CD4-positive, alpha-beta T cell (primary cell): ENCODE data around the gene SPAG9. TPM values are rescaled to one million over a fixed set of nuclear protein-coding genes. Genes with fewer than 3 reads are reported as not detected.
"Not testable (repeated sequence)": the region's sequence is repeated elsewhere in the genome, so short reads cannot be mapped to it uniquely, and the experiment has no call there.

ENCODE experiments used
- ATAC-seq: fragments of 200-7000 bp; cut with Tn5 transposase; one replicate; pipeline ENCODE4 v1.10.0; 2022; ENCODE audit warnings: mild to moderate bottlenecking; ENCODE audit not compliant: poor library complexity
- CTCF ChIA-PET: fragments of 350-600 bp; sonication (Branson Sonifier 250); formaldehyde crosslinking; loops from one replicate; lab custom pipeline; 2021; ENCODE audit warnings: antibody characterized with exemption, inconsistent platforms; lab: Charles Lee
- POLR2A ChIA-PET: fragments of 350-600 bp; sonication (Branson Sonifier 250); formaldehyde crosslinking; loops from one replicate; lab custom pipeline; 2021; ENCODE audit warnings: antibody characterized with exemption, inconsistent platforms; lab: Charles Lee
- DNase-seq, 14 experiments: peaks; one replicate each; pipeline ENCODE4 v3.0.0-alpha.2; 2013 to 2020; ENCODE audit warnings: mixed read lengths in 2 of 14
- H3K27ac ChIP-seq, 2 donors: one replicate each; pipeline versions ENCODE4 v1.5.1 to v1.7.0; 2013; ENCODE audit warnings: low read length in 2 of 2, low read depth in 1 of 2, mild to moderate bottlenecking in 1 of 2
- H3K27me3 ChIP-seq, 2 experiments: 1 replicate in 1 of 2; 2 replicates in 1 of 2; pipeline versions ENCODE4 v1.6.1 to v1.7.0; 2013; ENCODE audit warnings: low read length in 2 of 2, control low read depth in 1 of 2, mild to moderate bottlenecking in 1 of 2, moderate library complexity in 1 of 2; ENCODE audit not compliant: insufficient read depth in 2 of 2, control insufficient read depth in 1 of 2
- H3K36me3 ChIP-seq: one replicate; pipeline ENCODE4 v1.6.1; 2013; ENCODE audit warnings: low read length, control low read depth; ENCODE audit not compliant: insufficient read depth
- H3K4me1 ChIP-seq: one replicate; pipeline ENCODE4 v1.6.1; 2013; ENCODE audit warnings: low read length, control low read depth; ENCODE audit not compliant: insufficient read depth
- H3K4me3 ChIP-seq: one replicate; pipeline ENCODE4 v1.5.1; 2013; ENCODE audit warnings: mild to moderate bottlenecking, low read length, moderate library complexity
- H3K9me3 ChIP-seq, 2 experiments: 1 replicate in 1 of 2; 2 replicates in 1 of 2; pipeline versions ENCODE4 v1.6.1 to v1.7.0; 2013; ENCODE audit warnings: low read length in 2 of 2, mild to moderate bottlenecking in 2 of 2, control low read depth in 1 of 2, moderate library complexity in 1 of 2; ENCODE audit not compliant: control insufficient read depth in 1 of 2, insufficient read depth in 1 of 2
- H3K27ac Mint-ChIP-seq: one replicate; pipeline ENCODE4 v1.8.0; 2020; ENCODE audit warnings: mixed read lengths
- H3K27me3 Mint-ChIP-seq: one replicate; pipeline ENCODE4 v1.8.0; 2021; ENCODE audit warnings: mixed read lengths
- H3K36me3 Mint-ChIP-seq: one replicate; pipeline ENCODE4 v1.8.0; 2021; ENCODE audit warnings: low read depth, mixed read lengths
- H3K4me1 Mint-ChIP-seq: one replicate; pipeline ENCODE4 v1.8.0; 2021; ENCODE audit warnings: low read depth, mixed read lengths
- H3K4me3 Mint-ChIP-seq: one replicate; pipeline ENCODE4 v1.8.0; 2020; ENCODE audit warnings: mild to moderate bottlenecking, mixed read lengths
- H3K9me3 Mint-ChIP-seq: one replicate; pipeline ENCODE4 v1.8.0; 2020; ENCODE audit warnings: mixed read lengths
- intact Hi-C, 2 experiments: fragments of 100-400 bp; cut with DNase I in 1 of 2; cut with micrococcal nuclease in 1 of 2; formaldehyde crosslinking; loops; one replicate each; pipeline versions ENCODE4 v1.15.1 to v1.9.0; 2023 to 2025; cut with DNase I, micrococcal nuclease
- total RNA-seq, 174 experiments: library from RNA in 2 of 174; stranded (reverse) in 2 of 174; gene quantifications; one replicate each; pipeline ENCODE4 v1.2.3 and lab custom pipeline; 2021 to 2026
- TF ChIP-seq, protein P1 (sequence below): fragments of 200-600 bp; IDR thresholded peaks from one replicate; pipeline ENCODE4 v1.8.0; 2022; ENCODE audit warnings: antibody characterized with exemption, mild to moderate bottlenecking

SPAG9 gene
- total RNA-seq, 2 experiments from 2014 or later: 60.2 to 64.6 TPM

DNA sequence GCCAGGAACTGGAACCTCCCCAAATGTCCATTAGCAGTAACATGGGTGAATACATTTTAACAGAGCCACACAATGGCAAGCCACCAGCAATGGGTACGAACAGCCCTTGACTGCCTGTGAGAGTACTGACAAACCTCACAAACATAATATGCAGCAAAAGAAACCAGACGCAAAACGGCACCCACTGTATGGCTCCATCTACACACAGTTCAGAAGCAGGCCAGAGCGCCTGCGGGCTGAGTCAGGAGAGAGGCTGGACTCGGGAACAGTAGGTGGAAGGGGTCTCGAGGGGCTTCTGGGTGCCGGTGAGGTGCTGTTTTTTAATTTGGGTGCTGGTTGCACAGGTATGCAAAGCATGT lies 177.1 kb downstream of the SPAG9 start:
- peak; percentile 8 for ATAC-seq

DNA sequence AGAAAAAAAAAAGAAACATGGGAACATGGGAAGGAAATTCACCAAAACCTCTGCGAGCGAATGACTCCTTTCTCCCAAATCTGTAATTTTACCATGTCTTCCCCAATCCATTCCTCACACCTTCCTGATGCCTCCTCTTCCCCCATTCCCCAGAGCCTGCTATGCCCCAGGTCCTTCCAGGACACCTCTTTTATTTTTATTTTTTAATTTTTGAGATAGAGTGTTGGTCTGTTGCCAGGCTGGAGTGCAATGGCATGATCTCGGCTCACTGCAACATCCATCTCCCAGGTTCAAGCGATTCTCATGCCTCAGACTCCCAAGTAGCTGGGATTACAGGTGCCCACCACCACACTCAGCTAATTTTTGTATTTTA lies 179.0 kb downstream of the SPAG9 start:
- Mint-ChIP-seq H3K4me1 (peaks cover 44% of the 10 kb centered on the region), H3K27ac (peak overlapping the region; percentile 85)
- H3K36me3 ChIP-seq, CTCF ChIA-PET, H3K27me3 Mint-ChIP-seq, H3K9me3 ChIP-seq, ATAC-seq, H3K27ac ChIP-seq, H3K9me3 Mint-ChIP-seq, DNase-seq, intact Hi-C loops, H3K4me3 Mint-ChIP-seq, H3K36me3 Mint-ChIP-seq, H3K27me3 ChIP-seq, H3K4me3 ChIP-seq: not testable (repeated sequence)
- H3K4me1 ChIP-seq: peaks cover 55% of the 10 kb centered on the region
- POLR2A ChIA-PET: interaction anchor here (8.4 kb wide), 1 partner anchor 76 kb away, joined by 211 read pairs; the partner anchor contains the start of gene TOB1

More for the DNA sequence above, 177.1 kb downstream of the SPAG9 start:
- CTCF ChIA-PET: interaction anchor here (1.0 to 2.4 kb wide), 3 partner anchors 78 to 91 kb away, joined by 5 to 12 read pairs (median 6); no protein-coding TSS in a partner anchor
- intact Hi-C loops: no loop called here
- H3K9me3 ChIP-seq: no peaks in the 10 kb centered on the region
- H3K27ac Mint-ChIP-seq: peak overlapping the region; percentile 85
- no peaks in the 10 kb centered on the region for H3K27me3 Mint-ChIP-seq
- peak overlapping the region; percentile 68 to 77 for H3K27ac ChIP-seq
- TF ChIP-seq, protein P1, sequence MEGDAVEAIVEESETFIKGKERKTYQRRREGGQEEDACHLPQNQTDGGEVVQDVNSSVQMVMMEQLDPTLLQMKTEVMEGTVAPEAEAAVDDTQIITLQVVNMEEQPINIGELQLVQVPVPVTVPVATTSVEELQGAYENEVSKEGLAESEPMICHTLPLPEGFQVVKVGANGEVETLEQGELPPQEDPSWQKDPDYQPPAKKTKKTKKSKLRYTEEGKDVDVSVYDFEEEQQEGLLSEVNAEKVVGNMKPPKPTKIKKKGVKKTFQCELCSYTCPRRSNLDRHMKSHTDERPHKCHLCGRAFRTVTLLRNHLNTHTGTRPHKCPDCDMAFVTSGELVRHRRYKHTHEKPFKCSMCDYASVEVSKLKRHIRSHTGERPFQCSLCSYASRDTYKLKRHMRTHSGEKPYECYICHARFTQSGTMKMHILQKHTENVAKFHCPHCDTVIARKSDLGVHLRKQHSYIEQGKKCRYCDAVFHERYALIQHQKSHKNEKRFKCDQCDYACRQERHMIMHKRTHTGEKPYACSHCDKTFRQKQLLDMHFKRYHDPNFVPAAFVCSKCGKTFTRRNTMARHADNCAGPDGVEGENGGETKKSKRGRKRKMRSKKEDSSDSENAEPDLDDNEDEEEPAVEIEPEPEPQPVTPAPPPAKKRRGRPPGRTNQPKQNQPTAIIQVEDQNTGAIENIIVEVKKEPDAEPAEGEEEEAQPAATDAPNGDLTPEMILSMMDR: no peak
- DNase-seq: peak in 2 of 14 experiments; percentile 30 to 32
- POLR2A ChIA-PET: interaction anchor here (1.8 to 8.4 kb wide), 8 partner anchors 13 to 91 kb away, joined by 5 to 211 read pairs (median 17); partner anchors contain the start of gene TOB1
- H3K36me3 Mint-ChIP-seq: no peaks in the 10 kb centered on the region
- no peaks in the 10 kb centered on the region for H3K36me3 ChIP-seq
- no peaks in the 10 kb centered on the region for H3K9me3 Mint-ChIP-seq
- peak overlapping the region; percentile 65 for H3K4me3 ChIP-seq
- peaks cover 57% of the 10 kb centered on the region for H3K4me1 Mint-ChIP-seq
- H3K27me3 ChIP-seq: no peaks in the 10 kb centered on the region
- H3K4me3 Mint-ChIP-seq: peak overlapping the region; percentile 83
- H3K4me1 ChIP-seq: peaks cover 62% of the 10 kb centered on the region

DNA sequence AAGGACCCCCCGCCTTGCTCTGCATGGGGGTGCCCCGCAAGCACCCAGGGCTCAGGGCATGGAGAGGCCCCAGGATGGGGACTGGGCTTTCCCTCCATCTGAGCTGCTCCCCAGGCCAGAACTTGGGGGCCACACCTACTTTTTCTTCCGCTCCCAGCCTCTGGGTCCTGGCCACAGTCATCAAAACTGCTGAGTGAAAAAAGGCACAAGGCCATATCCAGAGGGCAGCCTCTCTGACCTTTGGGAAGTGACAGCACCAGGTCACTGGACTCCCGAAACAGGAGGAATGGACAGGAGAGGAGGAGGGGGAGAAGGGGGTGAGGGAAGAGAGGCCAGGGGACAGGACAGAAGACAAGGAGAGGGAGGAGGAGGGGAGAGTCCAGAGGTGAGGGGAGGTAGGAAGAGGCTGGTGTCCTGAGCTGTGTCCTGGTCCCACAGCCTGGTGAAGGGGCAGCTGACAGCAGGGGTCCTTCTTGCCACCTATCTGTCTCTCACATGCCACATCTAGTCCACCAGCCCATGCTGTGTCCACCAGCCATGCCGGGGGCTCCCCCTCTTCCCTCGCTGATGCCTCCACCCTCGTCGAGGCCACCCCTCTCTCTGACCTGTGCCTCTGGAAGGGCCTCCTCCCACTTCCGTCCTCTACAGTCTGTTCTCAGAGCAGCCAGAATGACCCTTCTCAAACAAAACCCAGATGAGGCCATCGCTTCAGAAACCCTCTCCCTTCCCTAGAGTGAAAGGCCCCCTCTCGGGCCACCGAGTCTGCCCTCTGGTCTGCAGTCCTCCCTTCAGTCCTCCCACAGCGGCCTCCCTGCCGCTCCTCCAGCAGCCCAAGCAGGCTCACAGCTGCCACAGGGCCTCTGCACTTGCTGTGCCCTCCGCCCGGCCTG lies 180.6 kb downstream of the SPAG9 start:
- intact Hi-C loops: no loop called here
- TF ChIP-seq, protein P1: no peak

More for the DNA sequence above, 180.6 kb downstream of the SPAG9 start:
- H3K27me3 Mint-ChIP-seq: no peaks in the 10 kb centered on the region
- Histone ChIP-seq H3K36me3 (no peaks in the 10 kb centered on the region), H3K27ac (no peak overlapping the region), H3K27me3 (no peaks in the 10 kb centered on the region), H3K9me3 (no peaks in the 10 kb centered on the region), H3K4me3 (no peak overlapping the region), H3K4me1 (peaks cover 43% of the 10 kb centered on the region)
- POLR2A ChIA-PET: interaction anchor here (0.9 to 8.4 kb wide), 2 partner anchors 9 to 75 kb away, joined by 5 to 211 read pairs; partner anchors contain the start of gene TOB1
- H3K36me3 Mint-ChIP-seq: no peaks in the 10 kb centered on the region
- H3K4me1 Mint-ChIP-seq: peaks cover 33% of the 10 kb centered on the region
- H3K9me3 Mint-ChIP-seq: no peaks in the 10 kb centered on the region
- CTCF ChIA-PET: no interaction called here
- H3K27ac Mint-ChIP-seq: no peak overlapping the region
- ATAC-seq: no peak
- no peak overlapping the region for H3K4me3 Mint-ChIP-seq
- DNase-seq: no peak
